Activated naive CD4-positive, alpha-beta T cell treated with anti-CD3 and anti-CD28 coated beads for 36 hours (primary cell): ENCODE measurements around the gene CASP7. TPM values are rescaled to one million over a fixed set of nuclear protein-coding genes. Genes with fewer than 3 reads are reported as not detected.

Experiments
- CTCF ChIA-PET: fragments of 350-600 bp; sonication (Branson Sonifier 250); formaldehyde crosslinking; loops from one replicate; lab custom pipeline; 2021; ENCODE audit warnings: antibody characterized with exemption; lab: Charles Lee
- DNase-seq: peaks from one replicate; pipeline ENCODE4 v3.0.0-alpha.2; 2020
- H3K27ac Mint-ChIP-seq: one replicate; pipeline ENCODE4 v1.8.0; 2021; ENCODE audit warnings: mild to moderate bottlenecking, mixed read lengths
- H3K27me3 Mint-ChIP-seq: one replicate; pipeline ENCODE4 v1.8.0; 2021; ENCODE audit warnings: low read depth, mixed read lengths
- H3K36me3 Mint-ChIP-seq: one replicate; pipeline ENCODE4 v1.8.0; 2021; ENCODE audit warnings: low read depth, mixed read lengths
- H3K4me1 Mint-ChIP-seq: one replicate; pipeline ENCODE4 v1.8.0; 2021; ENCODE audit warnings: low read depth, mixed read lengths
- H3K4me3 Mint-ChIP-seq: one replicate; pipeline ENCODE4 v1.8.0; 2021; ENCODE audit warnings: mild to moderate bottlenecking, moderate library complexity, mixed read lengths
- H3K9me3 Mint-ChIP-seq: one replicate; pipeline ENCODE4 v1.8.0; 2021; ENCODE audit warnings: mixed read lengths
- intact Hi-C: fragments of 100-400 bp; cut with micrococcal nuclease; formaldehyde crosslinking; loops from one replicate; pipeline ENCODE4 v1.15.1; 2023
- microRNA-seq: library from miRNA; unstranded; fragments of <30 nt; microRNA quantifications from one replicate; pipeline ENCODE4 v1.2.0, GENCODE V29; 2022; ENCODE audit warnings: borderline microRNAs expressed, borderline replicate concordance
- total RNA-seq, 2 experiments: library from RNA; stranded (reverse); gene quantifications; one replicate each; pipeline ENCODE4 v1.2.3, GENCODE V29; 2021

Gene CASP7
- total RNA-seq, 2 experiments from 2014 or later = 6.1 to 7.2 TPM

- peaks cover 7% of the 10 kb centered on the region for H3K27me3 Mint-ChIP-seq
- CTCF ChIA-PET = no interaction called here
- intact Hi-C loops = no loop called here
- DNase-seq = no peak
- H3K27ac Mint-ChIP-seq = no peak overlapping the region
- no peaks in the 10 kb centered on the region for H3K9me3 Mint-ChIP-seq
- H3K4me3 Mint-ChIP-seq = no peak overlapping the region
- no peaks in the 10 kb centered on the region for H3K4me1 Mint-ChIP-seq
- H3K36me3 Mint-ChIP-seq = no peaks in the 10 kb centered on the region
Observed at GRCh38 chr10:113775686-113776294, 96.1 kb downstream of the CASP7 start.

DNA sequence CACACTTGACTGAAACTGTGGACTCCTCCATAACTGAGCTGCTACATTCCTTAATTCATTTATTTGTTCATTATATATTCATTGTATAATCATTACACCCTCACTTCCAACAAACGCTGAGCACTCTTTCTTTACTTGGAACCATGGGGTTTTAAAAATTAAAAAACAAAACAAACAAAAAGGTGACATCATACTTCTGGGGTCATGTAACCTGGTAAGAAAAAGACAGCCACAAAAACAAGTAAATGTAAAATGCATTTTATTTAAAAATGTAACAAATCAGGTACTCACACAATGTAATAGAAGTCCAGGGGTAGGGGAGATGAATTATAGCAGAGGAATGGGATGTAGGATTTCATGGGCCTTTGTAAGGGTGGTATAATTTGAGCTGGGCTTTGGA lies 96.8 kb downstream of the CASP7 start:
- Mint-ChIP-seq H3K36me3 (no peaks in the 10 kb centered on the region), H3K4me1 (no peaks in the 10 kb centered on the region), H3K4me3 (no peak overlapping the region), H3K9me3 (no peaks in the 10 kb centered on the region), H3K27me3 (peaks cover 4% of the 10 kb centered on the region), H3K27ac (no peak overlapping the region)
- no peak for DNase-seq
- CTCF ChIA-PET = no interaction called here
- intact Hi-C loops = no loop called here

Small RNA genes within 50 kb of the gene (microRNA-seq; reads per million reads assigned to microRNA genes)
- not detected for gene MIR4483

Other genes starting within 250 kb of the CASP7 start
- not detected for gene HABP2, start 126.9 kb upstream of the CASP7 start, total RNA-seq
- gene NRAP, start 15.9 kb upstream of the CASP7 start, total RNA-seq = not detected
- not detected for gene PLEKHS1, start 71.8 kb downstream of the CASP7 start, total RNA-seq
- 1 to 10 TPM; 8.1 to 8.7 TPM for gene DCLRE1A, start 174.2 kb downstream of the CASP7 start, total RNA-seq
- 10 to 100 TPM; 12.6 to 13.9 TPM for gene NHLRC2, start 174.7 kb downstream of the CASP7 start, total RNA-seq